Coronary artery (tissue), 2 donors: ENCODE results near the gene STC2.

Source experiments
- DNase-seq: peaks from one replicate; pipeline ENCODE4 v3.0.0-alpha.2; 2017; ENCODE audit warnings: low spot score
- H3K27ac ChIP-seq, 2 donors: fragments of 200-600 bp; sonication (generic); one replicate each; pipeline ENCODE4 v1.5.1; 2016 to 2019
- H3K4me3 ChIP-seq: fragments of 200-600 bp; sonication (generic); 2 replicates; pipeline ENCODE4 v1.5.1; 2016; ENCODE audit warnings: mild to moderate bottlenecking, moderate library complexity
- TF ChIP-seq, protein P1 (sequence below): fragments of 200-600 bp; sonication (generic); IDR thresholded peaks from one replicate; pipeline ENCODE4 v1.5.1; 2019; ENCODE audit warnings: antibody characterized with exemption

STC2 gene

DNA sequence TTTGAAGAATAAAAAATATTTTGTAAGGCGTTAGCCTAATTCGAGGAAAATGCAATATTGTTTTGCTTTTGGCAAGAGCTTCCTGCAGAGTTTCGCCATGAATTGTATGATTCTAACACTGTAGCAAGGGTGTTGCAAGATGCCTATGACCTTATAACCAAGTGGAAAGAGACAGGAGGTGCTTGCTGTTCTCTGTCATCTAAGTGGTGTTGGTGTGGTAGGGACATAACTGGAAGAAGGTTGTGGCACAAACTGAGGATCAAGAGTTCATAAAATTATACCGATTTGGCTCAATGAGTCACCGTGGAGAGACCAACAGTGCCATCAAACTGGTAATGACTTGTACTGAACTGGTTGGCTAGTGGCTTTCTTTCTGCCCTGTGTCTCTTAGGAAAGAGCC is 6.3 kb downstream of the STC2 start:
- DNase-seq, result no peak
- H3K27ac ChIP-seq, result no peak overlapping the region
- H3K4me3 ChIP-seq, result no peak overlapping the region
- TF ChIP-seq, protein P1, sequence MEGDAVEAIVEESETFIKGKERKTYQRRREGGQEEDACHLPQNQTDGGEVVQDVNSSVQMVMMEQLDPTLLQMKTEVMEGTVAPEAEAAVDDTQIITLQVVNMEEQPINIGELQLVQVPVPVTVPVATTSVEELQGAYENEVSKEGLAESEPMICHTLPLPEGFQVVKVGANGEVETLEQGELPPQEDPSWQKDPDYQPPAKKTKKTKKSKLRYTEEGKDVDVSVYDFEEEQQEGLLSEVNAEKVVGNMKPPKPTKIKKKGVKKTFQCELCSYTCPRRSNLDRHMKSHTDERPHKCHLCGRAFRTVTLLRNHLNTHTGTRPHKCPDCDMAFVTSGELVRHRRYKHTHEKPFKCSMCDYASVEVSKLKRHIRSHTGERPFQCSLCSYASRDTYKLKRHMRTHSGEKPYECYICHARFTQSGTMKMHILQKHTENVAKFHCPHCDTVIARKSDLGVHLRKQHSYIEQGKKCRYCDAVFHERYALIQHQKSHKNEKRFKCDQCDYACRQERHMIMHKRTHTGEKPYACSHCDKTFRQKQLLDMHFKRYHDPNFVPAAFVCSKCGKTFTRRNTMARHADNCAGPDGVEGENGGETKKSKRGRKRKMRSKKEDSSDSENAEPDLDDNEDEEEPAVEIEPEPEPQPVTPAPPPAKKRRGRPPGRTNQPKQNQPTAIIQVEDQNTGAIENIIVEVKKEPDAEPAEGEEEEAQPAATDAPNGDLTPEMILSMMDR, result no peak

DNA sequence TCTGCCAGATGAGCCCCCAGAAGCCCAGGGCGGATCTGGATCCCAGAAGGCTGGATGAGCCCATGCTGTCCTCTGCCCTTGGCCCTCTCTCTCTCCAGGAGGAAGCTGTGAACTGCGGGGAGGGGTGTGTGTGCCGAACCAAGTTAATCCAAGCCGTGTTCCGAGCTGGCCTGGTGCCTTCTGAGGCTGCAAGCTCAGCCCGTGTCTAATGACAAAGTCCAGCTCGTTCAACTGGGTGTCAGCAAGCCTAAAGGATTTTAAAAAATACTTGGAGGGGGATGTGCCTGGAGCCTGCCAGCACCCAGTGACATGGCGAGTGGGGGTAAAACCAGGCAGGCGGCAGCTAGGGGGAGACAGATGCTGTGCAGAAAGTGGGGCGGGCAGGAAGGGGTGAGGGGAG is 8.0 kb downstream of the STC2 start:
- Histone ChIP-seq H3K27ac (peak overlapping the region in 1 of 2 donors; percentile 64), H3K4me3 (no peak overlapping the region)
- no peak for DNase-seq
- TF ChIP-seq, protein P1, result no peak

DNA sequence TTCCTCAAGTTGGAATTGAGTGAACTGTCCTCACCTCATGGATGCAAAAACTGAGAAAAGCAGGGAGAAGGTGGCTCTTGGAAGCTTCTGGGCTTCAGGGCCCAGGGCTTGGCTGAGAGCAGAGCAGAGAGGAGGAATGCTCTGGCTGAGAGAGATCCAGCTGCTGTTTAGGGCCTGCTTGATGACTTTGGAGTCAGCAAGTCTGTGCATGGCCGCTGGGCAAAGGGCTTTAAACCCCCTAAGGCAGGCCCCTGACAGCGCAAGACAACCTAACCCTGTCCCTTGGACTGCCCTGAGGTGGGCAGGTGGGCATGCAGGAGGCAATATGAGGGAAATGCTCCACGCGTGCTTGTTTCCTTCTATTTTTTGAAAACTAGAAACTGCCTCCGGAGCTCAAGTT is 8.6 kb downstream of the STC2 start:
- TF ChIP-seq, protein P1, result no peak
- peak overlapping the region in 1 of 2 donors; percentile 64 for H3K27ac ChIP-seq
- H3K4me3 ChIP-seq, result no peak overlapping the region
- DNase-seq, result no peak

DNA sequence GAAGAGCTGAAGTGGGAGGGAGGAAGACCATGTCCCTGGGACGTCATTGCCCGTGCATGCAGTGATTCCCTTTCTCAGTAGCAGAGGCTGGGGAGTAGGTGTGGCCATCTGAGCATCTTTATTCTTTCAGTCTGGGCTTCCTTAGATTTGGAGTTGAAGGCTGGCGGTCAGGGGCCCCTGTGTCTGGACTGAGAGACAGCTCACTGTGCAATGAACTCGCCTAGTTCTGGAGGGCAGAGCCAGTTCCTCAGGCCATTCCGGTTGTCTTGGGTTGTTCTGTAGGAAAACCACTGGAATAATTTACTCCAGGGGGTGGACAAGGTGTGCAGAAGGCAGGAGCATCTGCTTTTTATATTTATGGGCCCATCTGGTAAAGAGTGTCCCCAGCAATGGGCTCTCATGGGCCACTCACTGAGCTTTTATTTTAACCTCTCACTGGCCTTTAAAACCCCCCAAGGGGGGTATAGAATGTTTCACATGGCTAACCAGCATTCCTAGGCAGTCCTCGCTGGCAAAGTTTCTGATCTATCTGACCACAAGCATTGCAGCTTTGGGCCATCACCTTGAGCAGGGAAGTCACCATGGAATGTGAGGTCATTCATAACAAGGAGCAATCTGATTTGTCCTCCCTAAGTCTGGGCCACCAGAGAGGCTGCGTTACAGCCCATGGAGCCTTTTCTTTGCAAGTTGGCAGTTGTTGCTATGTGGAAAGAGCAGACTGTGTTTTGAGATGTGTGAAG is 9.2 kb downstream of the STC2 start:
- TF ChIP-seq, protein P1, result no peak
- DNase-seq, result no peak

DNA sequence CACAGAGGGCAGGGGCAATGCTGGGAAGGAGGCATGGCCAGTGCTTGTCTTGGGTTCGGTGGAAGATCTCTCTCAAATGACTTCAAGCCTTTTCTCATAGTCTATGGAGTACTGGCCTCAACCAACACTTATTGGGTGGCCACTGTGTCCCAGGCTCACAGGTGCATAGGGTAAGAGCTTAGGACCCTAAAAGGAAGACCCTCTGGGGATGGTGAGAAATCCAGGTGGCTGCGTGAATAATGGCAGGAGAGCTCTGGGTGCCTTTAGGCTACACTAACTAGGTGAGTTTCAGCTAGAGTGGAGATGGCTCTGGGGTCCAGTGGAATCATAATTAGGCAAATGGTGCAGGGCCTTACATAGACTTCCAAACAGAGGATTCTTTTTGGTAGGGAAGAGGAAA is 9.9 kb downstream of the STC2 start:
- Histone ChIP-seq H3K4me3 (no peak overlapping the region), H3K27ac (no peak overlapping the region)
- DNase-seq, result no peak
- TF ChIP-seq, protein P1, result no peak

More for the DNA sequence above, 9.2 kb downstream of the STC2 start:
- Histone ChIP-seq H3K27ac (no peak overlapping the region), H3K4me3 (no peak overlapping the region)

- TF ChIP-seq, protein P1, result no peak
- no peak for DNase-seq
- Histone ChIP-seq H3K4me3 (no peak overlapping the region), H3K27ac (no peak overlapping the region)
These were observed 10.4 kb downstream of the STC2 start for GRCh38 chr5:173317852-173318251.

- DNase-seq, result no peak
- Histone ChIP-seq H3K4me3 (no peak overlapping the region), H3K27ac (no peak overlapping the region)
These were observed 11.0 kb downstream of the STC2 start for GRCh38 chr5:173317091-173317730.

More at GRCh38 chr5:173317091-173317730, 11.0 kb downstream of the STC2 start:
- TF ChIP-seq, protein P1, result no peak
